Activated T-helper 1 cell treated with Interleukin-2 at 50 U/mL for 16 hours (primary cell): Measurements from ENCODE around the gene QPRT.
"Not testable (repeated sequence)": the region's sequence is repeated elsewhere in the genome, so short reads cannot be mapped to it uniquely, and the experiment has no call there.

Source experiments
- DNase-seq: peaks from one replicate; pipeline ENCODE4 v3.0.0-alpha.2; 2020; ENCODE audit warnings: low read depth

QPRT gene

GRCh38 chr16:29746518-29746917 is 67.5 kb downstream of the QPRT start:
- DNase-seq: not testable (repeated sequence)
